Testis (tissue), 3 donors: ENCODE data around the gene SLX9. TPM values are rescaled to one million over a fixed set of nuclear protein-coding genes. Genes with fewer than 3 reads are reported as not detected.

Experiments used
- DNase-seq: peaks from one replicate; pipeline ENCODE4 v3.0.0-alpha.2; 2019
- H3K27ac ChIP-seq, 2 donors: fragments of 200-600 bp; sonication (generic); one replicate each; pipeline ENCODE4 v1.5.1; 2019
- H3K27me3 ChIP-seq: fragments of 200-600 bp; sonication (generic); one replicate; pipeline ENCODE4 v1.5.1; 2019
- H3K36me3 ChIP-seq: fragments of 200-600 bp; sonication (generic); one replicate; pipeline ENCODE4 v1.5.1; 2017; ENCODE audit warnings: low read depth; ENCODE audit errors: missing control alignments
- H3K4me1 ChIP-seq: fragments of 200-600 bp; sonication (generic); one replicate; pipeline ENCODE4 v1.5.1; 2019
- H3K4me3 ChIP-seq, 2 donors: fragments of 200-600 bp; sonication (generic); one replicate each; pipeline ENCODE4 v1.5.1; 2017 to 2019
- H3K9me3 ChIP-seq: fragments of 200-600 bp; sonication (generic); one replicate; pipeline ENCODE4 v1.5.1; 2017
- CTCF ChIP-seq, 3 experiments: fragments of 450-650 bp in 2 of 3; fragments of 200-600 bp in 1 of 3; sonication (generic) in 1 of 3; IDR thresholded peaks; one replicate each; pipeline ENCODE4 v1.5.1; 2016 to 2019; ENCODE audit warnings: antibody characterized with exemption in 3 of 3, mild to moderate bottlenecking in 2 of 3, moderate library complexity in 1 of 3
- POLR2A ChIP-seq: fragments of 450-650 bp; IDR thresholded peaks from one replicate; pipeline ENCODE4 v1.6.1; 2017; ENCODE audit warnings: antibody characterized with exemption, mild to moderate bottlenecking, moderate library complexity
- WGBS, 2 donors: methylation state at CpG; one replicate each; pipeline ENCODE4 v1.1.5; 2018; 5-methylcytosine and 5-hydroxymethylcytosine counted together
- intact Hi-C: fragments of 100-400 bp; cut with DNase I; formaldehyde crosslinking; loops from one replicate; pipeline ENCODE4 v1.15.1; 2023; ENCODE audit warnings: low total_unique reads
- polyA plus RNA-seq: library from polyadenylated mRNA; stranded (reverse); fragments of 350-450 nt; fragmentation: Illumina TruSeq; extraction: RNeasy Lipid Tissue Mini Kit (QIAGEN cat#74804); gene quantifications from one replicate; pipeline ENCODE4 v1.2.3, GENCODE V29; 2014; ENCODE audit warnings: low read depth, low replicate concordance; ENCODE audit not compliant: insufficient read depth
- total RNA-seq, 2 donors: library from RNA; depleted of rRNA; stranded (reverse); fragments of >200 nt; gene quantifications; one replicate each; pipeline ENCODE4 v1.2.3, GENCODE V29; 2016

SLX9 gene
- total and polyA plus RNA-seq, 3 donors from 2014 or later, result 30.8 to 46.2 (median 31.9) TPM

- intact Hi-C loops, result no loop called here
These were observed 86.4 kb downstream of the SLX9 start for GRCh38 chr21:45026066-45026745.

More at GRCh38 chr21:45026066-45026745, 86.4 kb downstream of the SLX9 start:
- Histone ChIP-seq H3K27ac (no peak overlapping the region), H3K4me1 (peaks cover 2% of the 10 kb centered on the region), H3K27me3 (no peaks in the 10 kb centered on the region), H3K36me3 (no peaks in the 10 kb centered on the region), H3K9me3 (no peaks in the 10 kb centered on the region), H3K4me3 (no peak overlapping the region)
- WGBS, 2 donors, result 88 to 92% methylated on average over 20 to 22 of the region's 22 CpGs
- no peak for TF ChIP-seq CTCF (IDR thresholded peaks at IDR 0.05)
- no peak for TF ChIP-seq POLR2A
- no peak for DNase-seq

Other genes starting within 250 kb of the SLX9 start
- gene KRTAP10-12, start 242.9 kb upstream of the SLX9 start, total RNA-seq, result not detected
- not detected for gene KRTAP10-12, start 242.9 kb upstream of the SLX9 start, polyA plus RNA-seq
- under 1 TPM; 0.55 to 0.62 TPM for gene TSPEAR, start 228.5 kb upstream of the SLX9 start, total RNA-seq
- gene TSPEAR, start 228.5 kb upstream of the SLX9 start, polyA plus RNA-seq, result 0.53 TPM
- 10 to 100 TPM; 73.6 to 82.8 TPM for gene UBE2G2, start 138.2 kb upstream of the SLX9 start, total RNA-seq
- 38.9 TPM for gene UBE2G2, start 138.2 kb upstream of the SLX9 start, polyA plus RNA-seq
- 10 to 100 TPM; 69.9 to 87.9 TPM for gene SUMO3, start 122.0 kb upstream of the SLX9 start, total RNA-seq
- gene SUMO3, start 122.0 kb upstream of the SLX9 start, polyA plus RNA-seq, result 93.0 TPM
- 100 to 1,000 TPM; 190 to 195 TPM for gene PTTG1IP, start 66.3 kb upstream of the SLX9 start, total RNA-seq
- 171 TPM for gene PTTG1IP, start 66.3 kb upstream of the SLX9 start, polyA plus RNA-seq
- 10 to 100 TPM in 1 of 2 donors, 1 to 10 TPM in 1; 5.6 to 29.5 TPM for gene ITGB2, start 19.1 kb upstream of the SLX9 start, total RNA-seq
- gene ITGB2, start 19.1 kb upstream of the SLX9 start, polyA plus RNA-seq, result 27.4 TPM
- 10 to 100 TPM; 17.6 TPM for gene ADARB1, start 134.6 kb downstream of the SLX9 start, total RNA-seq
- gene ADARB1, start 134.6 kb downstream of the SLX9 start, polyA plus RNA-seq, result 23.0 TPM